ENCODE results near the gene PNMA8B.

PNMA8B gene

GRCh38 chr19:46521241-46521868 lies 25.7 kb upstream of the PNMA8B start:
- H3K36me3 ChIP-seq (replicated peaks; ENCODE audit: insufficient read depth, low read length): no peaks in the 10 kb centered on the region
- H3K27me3 ChIP-seq (replicated peaks; ENCODE audit: insufficient read depth, low read length): peaks cover 55% of the 10 kb centered on the region
- no peak overlapping the region for H3K4me3 ChIP-seq (ENCODE audit: low read length)
- H4K20me1 ChIP-seq (ENCODE audit: insufficient read depth, low read length): no peaks in the 10 kb centered on the region
- H3K9me3 ChIP-seq (replicated peaks; ENCODE audit: insufficient read depth, low read length): no peaks in the 10 kb centered on the region
- TF ChIP-seq CTCF (IDR thresholded peaks at IDR 0.05; ENCODE audit: low read length) (no peak), EZH2 (optimal IDR thresholded peaks at IDR 0.05; ENCODE audit: low read depth, low read length) (no peak), EZH2phosphoT487 (IDR thresholded peaks at IDR 0.05; ENCODE audit: low read length) (no peak)
- H3K27ac ChIP-seq (ENCODE audit: low read length): no peak overlapping the region
- H3K9ac ChIP-seq (ENCODE audit: low read length): no peak overlapping the region
- no peak for DNase-seq
- no peaks in the 10 kb centered on the region for H3K4me1 ChIP-seq (ENCODE audit: low read length)
- no peaks in the 10 kb centered on the region for H3K79me2 ChIP-seq (ENCODE audit: low read length)
- no peak overlapping the region for H3K4me2 ChIP-seq (ENCODE audit: low read depth, low read length)
- H2AFZ ChIP-seq (ENCODE audit: low read length): no peak overlapping the region
- H3F3A ChIP-seq (ENCODE audit: insufficient read depth, low read length): no peaks in the 10 kb centered on the region
- no peaks in the 10 kb centered on the region for H3K9me2 ChIP-seq (replicated peaks; ENCODE audit: insufficient read depth, low read length)

DNA sequence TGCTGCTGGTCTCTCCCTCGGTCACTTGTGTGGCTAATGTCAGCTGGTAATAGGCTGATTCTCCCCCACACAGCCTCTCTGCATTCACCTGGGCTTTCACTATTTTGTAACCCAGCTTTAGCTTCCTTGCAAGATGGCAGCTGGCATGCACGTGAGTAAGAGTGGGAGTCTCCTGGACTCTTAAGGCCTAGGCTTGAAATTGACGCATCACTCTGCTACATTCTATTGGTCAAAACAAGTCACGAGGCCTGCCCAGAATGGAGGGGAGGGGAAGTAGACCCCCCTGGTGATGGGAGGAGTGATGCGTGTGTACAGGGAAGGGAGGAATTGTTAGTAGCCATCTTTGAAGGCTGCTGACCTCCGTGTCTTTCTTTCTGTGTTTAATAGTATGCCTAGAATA lies 24.9 kb upstream of the PNMA8B start:
- Histone ChIP-seq H3K9ac (ENCODE audit: low read length) (no peak overlapping the region), H3K4me3 (ENCODE audit: low read length) (no peak overlapping the region), H3K4me1 (ENCODE audit: low read length) (no peaks in the 10 kb centered on the region), H3K36me3 (replicated peaks; ENCODE audit: insufficient read depth, low read length) (no peaks in the 10 kb centered on the region), H3K79me2 (ENCODE audit: low read length) (no peaks in the 10 kb centered on the region), H3K9me3 (replicated peaks; ENCODE audit: insufficient read depth, low read length) (no peaks in the 10 kb centered on the region), H3K27ac (ENCODE audit: low read length) (no peak overlapping the region), H3K4me2 (ENCODE audit: low read depth, low read length) (no peak overlapping the region), H3K9me2 (replicated peaks; ENCODE audit: insufficient read depth, low read length) (no peaks in the 10 kb centered on the region), H2AFZ (ENCODE audit: low read length) (no peak overlapping the region), H3K27me3 (replicated peaks; ENCODE audit: insufficient read depth, low read length) (peaks cover 53% of the 10 kb centered on the region), H3F3A (ENCODE audit: insufficient read depth, low read length) (no peaks in the 10 kb centered on the region), H4K20me1 (ENCODE audit: insufficient read depth, low read length) (no peaks in the 10 kb centered on the region)
- TF ChIP-seq EZH2 (optimal IDR thresholded peaks at IDR 0.05; ENCODE audit: low read depth, low read length): no peak
- no peak for TF ChIP-seq CTCF (IDR thresholded peaks at IDR 0.05; ENCODE audit: low read length)
- TF ChIP-seq EZH2phosphoT487 (IDR thresholded peaks at IDR 0.05; ENCODE audit: low read length): no peak
- no peak for DNase-seq

GRCh38 chr19:46517471-46517870 lies 21.8 kb upstream of the PNMA8B start:
- Histone ChIP-seq H3K27ac (ENCODE audit: low read length) (no peak overlapping the region), H3K79me2 (ENCODE audit: low read length) (no peaks in the 10 kb centered on the region), H3K4me1 (ENCODE audit: low read length) (no peaks in the 10 kb centered on the region), H3K27me3 (replicated peaks; ENCODE audit: insufficient read depth, low read length) (peaks cover 52% of the 10 kb centered on the region), H3K9me3 (replicated peaks; ENCODE audit: insufficient read depth, low read length) (no peaks in the 10 kb centered on the region), H3K4me3 (ENCODE audit: low read length) (no peak overlapping the region), H3K4me2 (ENCODE audit: low read depth, low read length) (no peak overlapping the region), H3F3A (ENCODE audit: insufficient read depth, low read length) (no peaks in the 10 kb centered on the region), H3K9ac (ENCODE audit: low read length) (no peak overlapping the region), H4K20me1 (ENCODE audit: insufficient read depth, low read length) (no peaks in the 10 kb centered on the region), H3K9me2 (replicated peaks; ENCODE audit: insufficient read depth, low read length) (no peaks in the 10 kb centered on the region), H3K36me3 (replicated peaks; ENCODE audit: insufficient read depth, low read length) (no peaks in the 10 kb centered on the region), H2AFZ (ENCODE audit: low read length) (no peak overlapping the region)
- no peak for DNase-seq
- TF ChIP-seq EZH2phosphoT487 (IDR thresholded peaks at IDR 0.05; ENCODE audit: low read length) (no peak), CTCF (IDR thresholded peaks at IDR 0.05; ENCODE audit: low read length) (no peak), EZH2 (optimal IDR thresholded peaks at IDR 0.05; ENCODE audit: low read depth, low read length) (no peak)

All from MM.1S (cell line).